H9 (cell line): ENCODE results near the gene MED13L. TPM values are rescaled to one million over a fixed set of nuclear protein-coding genes. Genes with fewer than 3 reads are reported as not detected.

Experiments used
- DNase-seq: peaks from one replicate; pipeline ENCODE4 v3.0.0-alpha.2; 2017
- H2AFZ ChIP-seq: one replicate; pipeline ENCODE4 v1.6.1; 2013; ENCODE audit warnings: mild to moderate bottlenecking, low read length, control low read depth, moderate library complexity
- H2AK5ac ChIP-seq: 2 replicates; pipeline ENCODE4 v1.6.1; 2013; ENCODE audit warnings: low read length, control low read depth, mixed read lengths; ENCODE audit not compliant: insufficient read length
- H2BK120ac ChIP-seq: one replicate; pipeline ENCODE4 v1.6.1; 2013; ENCODE audit warnings: low read depth, mild to moderate bottlenecking, low read length, control low read depth, inconsistent platforms; ENCODE audit not compliant: poor library complexity, severe bottlenecking
- H2BK12ac ChIP-seq: 2 replicates; pipeline ENCODE4 v1.6.1; 2013; ENCODE audit warnings: low read length, control low read depth, mixed read lengths, low read depth; ENCODE audit not compliant: insufficient read length
- H2BK15ac ChIP-seq: 2 replicates; pipeline ENCODE4 v1.6.1; 2013; ENCODE audit warnings: low read depth, low read length, control low read depth
- H2BK20ac ChIP-seq: one replicate; pipeline ENCODE4 v1.6.1; 2013; ENCODE audit warnings: low read depth, mild to moderate bottlenecking, low read length, control low read depth, inconsistent platforms; ENCODE audit not compliant: poor library complexity, severe bottlenecking
- H2BK5ac ChIP-seq: 2 replicates; pipeline ENCODE4 v1.6.1; 2013; ENCODE audit warnings: low read length, control low read depth, mixed read lengths; ENCODE audit not compliant: insufficient read length
- H3K14ac ChIP-seq: 2 replicates; pipeline ENCODE4 v1.6.1; 2013; ENCODE audit warnings: low read length, control low read depth; ENCODE audit not compliant: insufficient read depth
- H3K18ac ChIP-seq: 2 replicates; pipeline ENCODE4 v1.6.1; 2013; ENCODE audit warnings: low read depth, mild to moderate bottlenecking, mixed read lengths, low read length, control low read depth; ENCODE audit not compliant: insufficient read length
- H3K23ac ChIP-seq: 2 replicates; pipeline ENCODE4 v1.6.1; 2013; ENCODE audit warnings: low read length, control low read depth, mixed read lengths, low read depth; ENCODE audit not compliant: insufficient read length
- H3K23me2 ChIP-seq: 2 replicates; pipeline ENCODE4 v1.6.1; 2013; ENCODE audit warnings: low read depth, mild to moderate bottlenecking, mixed read lengths, low read length, control low read depth; ENCODE audit not compliant: insufficient read length, poor library complexity, severe bottlenecking
- H3K27ac ChIP-seq: 2 replicates; pipeline ENCODE4 v1.5.1; 2013; ENCODE audit warnings: low read length, control low read depth, mixed read lengths, low read depth; ENCODE audit not compliant: insufficient read length
- H3K27me3 ChIP-seq: 2 replicates; pipeline ENCODE4 v1.6.1; 2013; ENCODE audit warnings: low read length, control low read depth, inconsistent platforms; ENCODE audit not compliant: insufficient read depth
- H3K4ac ChIP-seq: 2 replicates; pipeline ENCODE4 v1.6.1; 2013; ENCODE audit warnings: low read depth, mild to moderate bottlenecking, control low read depth, inconsistent platforms, low read length, moderate library complexity
- H3K4me1 ChIP-seq: 2 replicates; pipeline ENCODE4 v1.6.1; 2013; ENCODE audit warnings: low read length, control low read depth, inconsistent platforms; ENCODE audit not compliant: insufficient read depth
- H3K4me2 ChIP-seq: 2 replicates; pipeline ENCODE4 v1.6.1; 2013; ENCODE audit warnings: low read length, control low read depth, mixed read lengths; ENCODE audit not compliant: insufficient read length, insufficient read depth
- H3K56ac ChIP-seq: 2 replicates; pipeline ENCODE4 v1.6.1; 2013; ENCODE audit warnings: low read depth, mild to moderate bottlenecking, mixed read lengths, low read length, control low read depth; ENCODE audit not compliant: insufficient read length
- H3K79me1 ChIP-seq: 2 replicates; pipeline ENCODE4 v1.6.1; 2013; ENCODE audit warnings: low read depth, mild to moderate bottlenecking, moderate library complexity, low read length, control low read depth, inconsistent platforms; ENCODE audit not compliant: insufficient read depth, poor library complexity, severe bottlenecking
- H3K79me2 ChIP-seq: 2 replicates; pipeline ENCODE4 v1.6.1; 2013; ENCODE audit warnings: low read length, control low read depth, inconsistent platforms; ENCODE audit not compliant: insufficient read depth
- H3K9ac ChIP-seq: 2 replicates; pipeline ENCODE4 v1.6.1; 2013; ENCODE audit warnings: low read length, control low read depth, mixed read lengths; ENCODE audit not compliant: insufficient read length; ENCODE audit errors: extremely low read depth
- H3K9me3 ChIP-seq: one replicate; pipeline ENCODE4 v1.6.1; 2013; ENCODE audit warnings: low read depth, low read length, inconsistent platforms; ENCODE audit not compliant: control insufficient read depth
- H3T11ph ChIP-seq: one replicate; pipeline ENCODE4 v1.6.1; 2013; ENCODE audit warnings: mild to moderate bottlenecking, low read length, control low read depth, inconsistent platforms
- H4K20me1 ChIP-seq: one replicate; pipeline ENCODE4 v1.6.1; 2013; ENCODE audit not compliant: control insufficient read depth, insufficient read length, insufficient read depth
- H4K5ac ChIP-seq: 2 replicates; pipeline ENCODE4 v1.6.1; 2013; ENCODE audit warnings: low read depth, mild to moderate bottlenecking, mixed read lengths, low read length, control low read depth; ENCODE audit not compliant: insufficient read length
- H4K8ac ChIP-seq: replicated peaks from 2 replicates; pipeline ENCODE4 v1.6.1; 2013; ENCODE audit warnings: low read length, control low read depth, mixed read lengths, low read depth; ENCODE audit not compliant: insufficient read length
- H4K91ac ChIP-seq: 2 replicates; pipeline ENCODE4 v1.6.1; 2013; ENCODE audit warnings: low read depth, mild to moderate bottlenecking, moderate library complexity, mixed read lengths, low read length, control low read depth; ENCODE audit not compliant: insufficient read length
- H3K27ac Mint-ChIP-seq, 3 experiments: 2 replicates in 2 of 3; 3 replicates in 1 of 3; pipeline ENCODE4 v1.8.0; 2020 to 2021; ENCODE audit warnings: mixed read lengths in 3 of 3, mild to moderate bottlenecking in 1 of 3, moderate library complexity in 1 of 3
- H3K27me3 Mint-ChIP-seq: 2 replicates; pipeline ENCODE4 v1.8.0; 2021; ENCODE audit warnings: low read depth, mild to moderate bottlenecking, moderate library complexity, mixed read lengths
- H3K36me3 Mint-ChIP-seq, 3 experiments: 2 replicates in 2 of 3; 3 replicates in 1 of 3; pipeline ENCODE4 v1.8.0; 2020 to 2021; ENCODE audit warnings: low read depth in 3 of 3, mixed read lengths in 3 of 3; ENCODE audit not compliant: insufficient read depth in 1 of 3
- H3K4me1 Mint-ChIP-seq, 2 experiments: 2 replicates each; pipeline ENCODE4 v1.8.0; 2020; ENCODE audit warnings: mixed read lengths in 2 of 2
- H3K4me3 Mint-ChIP-seq, 2 experiments: 2 replicates in 1 of 2; 3 replicates in 1 of 2; pipeline ENCODE4 v1.8.0; 2020 to 2021; ENCODE audit warnings: mild to moderate bottlenecking in 2 of 2, mixed read lengths in 2 of 2, moderate library complexity in 1 of 2
- H3K9me3 Mint-ChIP-seq, 2 experiments: 2 replicates in 1 of 2; 3 replicates in 1 of 2; pipeline ENCODE4 v1.8.0; 2020; ENCODE audit warnings: mild to moderate bottlenecking in 2 of 2, mixed read lengths in 2 of 2, moderate library complexity in 1 of 2
- CTCF ChIP-seq: fragments of 200-600 bp; sonication (generic); conservative IDR thresholded peaks from 3 replicates; pipeline ENCODE4 v1.8.0; 2021; ENCODE audit warnings: antibody characterized with exemption, mild to moderate bottlenecking
- WGBS: extraction: QIAGEN DNeasy Blood & Tissue Kit; methylation state at CpG from one replicate; pipeline ENCODE4 v1.1.7; 2013; ENCODE audit warnings: missing lambda C conversion rate, low lambda C conversion rate, mixed read lengths; ENCODE audit not compliant: insufficient read length; ENCODE audit errors: extremely low coverage; 5-methylcytosine and 5-hydroxymethylcytosine counted together
- total RNA-seq: library from RNA; stranded (reverse); gene quantifications from 2 replicates; pipeline ENCODE4 v1.2.1, GENCODE V29; 2021

MED13L gene
- total RNA-seq, 1 experiment from 2014 or later = 52.4 TPM

- Histone ChIP-seq H3K79me2 (peaks cover 6% of the 10 kb centered on the region; the same call in 1 of the 2 replicates), H3K9ac (no peak overlapping the region), H2BK15ac (no peak overlapping the region), H3K23me2 (no peaks in the 10 kb centered on the region), H3K4ac (no peak overlapping the region), H2BK120ac (no peak overlapping the region), H3K9me3 (no peaks in the 10 kb centered on the region), H2BK20ac (no peak overlapping the region), H4K20me1 (no peaks in the 10 kb centered on the region), H2BK5ac (no peak overlapping the region), H3K4me1 (peaks cover 3% of the 10 kb centered on the region; the same call in 1 of the 2 replicates), H3K23ac (no peak overlapping the region), H4K91ac (no peak overlapping the region), H2AK5ac (no peak overlapping the region), H3K27ac (no peak overlapping the region), H3T11ph (no peak overlapping the region), H4K5ac (no peak overlapping the region), H3K18ac (no peak overlapping the region), H3K14ac (no peak overlapping the region), H3K79me1 (no peaks in the 10 kb centered on the region), H3K56ac (no peak overlapping the region), H4K8ac (no peak overlapping the region), H3K4me2 (no peak overlapping the region), H2BK12ac (no peak overlapping the region), H2AFZ (no peak overlapping the region), H3K27me3 (no peaks in the 10 kb centered on the region)
- Mint-ChIP-seq H3K4me3 (no peak overlapping the region), H3K4me1 (peaks cover 40 to 51% of the 10 kb centered on the region in 2 experiments), H3K27ac (no peak overlapping the region), H3K9me3 (no peaks in the 10 kb centered on the region), H3K36me3 (no peaks in the 10 kb centered on the region; a peak in 1 of 7 replicates), H3K27me3 (no peaks in the 10 kb centered on the region)
- TF ChIP-seq CTCF = no peak
- no peak for DNase-seq
- no CpG with 5 or more reads among the region's 3 CpGs for WGBS
Measured at GRCh38 chr12:116136340-116136739, 141.2 kb downstream of the MED13L start.
